WTC11 (cell line): ENCODE data around the gene TSPYL2. TPM values are rescaled to one million over a fixed set of nuclear protein-coding genes. Genes with fewer than 3 reads are reported as not detected.

Source experiments
- ATAC-seq: fragments of 200-7000 bp; cut with Tn5 transposase; 2 replicates; pipeline ENCODE4 v1.10.0; 2021; ENCODE audit warnings: mild to moderate bottlenecking, moderate library complexity
- CTCF ChIA-PET: fragments of 300-600 bp; sonication (Branson Sonifier 250); formaldehyde crosslinking; loops from one replicate; lab custom pipeline; 2021; ENCODE audit warnings: antibody characterized with exemption; lab: Charles Lee
- POLR2A ChIA-PET: fragments of 350-600 bp; sonication (Branson Sonifier 250); formaldehyde crosslinking; loops from one replicate; lab custom pipeline; 2021; ENCODE audit warnings: antibody characterized with exemption; lab: Charles Lee
- DNase-seq: peaks from one replicate; pipeline ENCODE4 v3.0.0; 2021; ENCODE audit warnings: low spot score
- H3K27ac Mint-ChIP-seq: 2 replicates; pipeline ENCODE4 v1.8.0; 2021; ENCODE audit warnings: mixed read lengths
- H3K27me3 Mint-ChIP-seq: 2 replicates; pipeline ENCODE4 v1.8.0; 2021; ENCODE audit warnings: low read depth, mild to moderate bottlenecking, moderate library complexity, mixed read lengths
- H3K36me3 Mint-ChIP-seq: 2 replicates; pipeline ENCODE4 v1.8.0; 2021; ENCODE audit warnings: mixed read lengths
- H3K4me1 Mint-ChIP-seq: 2 replicates; pipeline ENCODE4 v1.8.0; 2022; ENCODE audit warnings: mixed read lengths
- H3K4me3 Mint-ChIP-seq: 2 replicates; pipeline ENCODE4 v1.8.0; 2021; ENCODE audit warnings: mild to moderate bottlenecking, moderate library complexity, mixed read lengths
- H3K9me3 Mint-ChIP-seq: 2 replicates; pipeline ENCODE4 v1.8.0; 2021; ENCODE audit warnings: mixed read lengths
- AFF4 ChIP-seq: sonication (generic); formaldehyde crosslinking; IDR thresholded peaks from 2 replicates; pipeline ENCODE4 v1.8.1; 2023; ENCODE audit warnings: mild to moderate bottlenecking, missing genetic modification reagents, borderline replicate concordance
- CREM ChIP-seq: sonication (generic); formaldehyde crosslinking; IDR thresholded peaks from 2 replicates; pipeline ENCODE4 v1.8.1; 2022; ENCODE audit warnings: mild to moderate bottlenecking, missing genetic modification reagents, moderate library complexity
- FOXP1 ChIP-seq: sonication (generic); formaldehyde crosslinking; IDR thresholded peaks from 2 replicates; pipeline ENCODE4 v1.8.0; 2022; ENCODE audit warnings: missing genetic modification reagents, mild to moderate bottlenecking, moderate library complexity, borderline replicate concordance
- GRHL2 ChIP-seq: fragments of 250-450 bp; sonication (Bioruptor Pico); IDR thresholded peaks from 2 replicates; pipeline ENCODE4 v1.8.0; 2022; ENCODE audit warnings: mild to moderate bottlenecking, moderate library complexity; ENCODE audit not compliant: insufficient replicate concordance, severe bottlenecking
- GTF2I ChIP-seq: fragments of 250-450 bp; sonication (Bioruptor Pico); conservative IDR thresholded peaks from 2 replicates; pipeline ENCODE4 v1.4.0; 2021; ENCODE audit warnings: mild to moderate bottlenecking
- JAZF1 ChIP-seq: fragments of 250-450 bp; sonication (Bioruptor Pico); IDR thresholded peaks from 2 replicates; pipeline ENCODE4 v1.9.0; 2021; ENCODE audit warnings: moderate library complexity, mild to moderate bottlenecking, inconsistent platforms
- MXD4 ChIP-seq: fragments of 250-450 bp; sonication (Bioruptor Pico); IDR thresholded peaks from 2 replicates; pipeline ENCODE4 v1.8.0; 2021; ENCODE audit warnings: mild to moderate bottlenecking, moderate library complexity, borderline replicate concordance
- MYBL2 ChIP-seq: sonication (generic); formaldehyde crosslinking; IDR thresholded peaks from 2 replicates; pipeline ENCODE4 v1.8.1; 2023; ENCODE audit warnings: mild to moderate bottlenecking, moderate library complexity, missing genetic modification reagents
- NFE2L1 ChIP-seq: sonication (generic); formaldehyde crosslinking; IDR thresholded peaks from 2 replicates; pipeline ENCODE4 v1.8.1; 2023; ENCODE audit warnings: missing genetic modification reagents
- NR3C1 ChIP-seq: sonication (generic); formaldehyde crosslinking; conservative IDR thresholded peaks from 2 replicates; pipeline ENCODE4 v1.8.1; 2023; ENCODE audit warnings: low read depth, mild to moderate bottlenecking, missing genetic modification reagents
- OVOL2 ChIP-seq: fragments of 250-450 bp; sonication (Bioruptor Pico); IDR thresholded peaks from 2 replicates; pipeline ENCODE4 v1.9.0; 2021; ENCODE audit warnings: mild to moderate bottlenecking, borderline replicate concordance
- RORB ChIP-seq: fragments of 250-450 bp; sonication (Bioruptor Pico); IDR thresholded peaks from 2 replicates; pipeline ENCODE4 v1.9.0; 2021; ENCODE audit warnings: mild to moderate bottlenecking
- ZNF121 ChIP-seq: sonication (generic); formaldehyde crosslinking; IDR thresholded peaks from 2 replicates; pipeline ENCODE4 v1.8.0; 2023; ENCODE audit warnings: missing genetic modification reagents
- ZNF219 ChIP-seq: sonication (generic); formaldehyde crosslinking; IDR thresholded peaks from 2 replicates; pipeline ENCODE4 v1.8.0; 2023; ENCODE audit warnings: missing genetic modification reagents, mild to moderate bottlenecking, borderline replicate concordance
- ZNF396 ChIP-seq: fragments of 250-450 bp; sonication (Bioruptor Pico); IDR thresholded peaks from 2 replicates; pipeline ENCODE4 v1.8.0; 2021; ENCODE audit warnings: mild to moderate bottlenecking, moderate library complexity, borderline replicate concordance
- total RNA-seq: library from RNA; stranded (reverse); gene quantifications from 3 replicates; pipeline ENCODE4 v1.2.3, GENCODE V29; 2021
- TF ChIP-seq, protein P1 (sequence below): sonication (generic); formaldehyde crosslinking; IDR thresholded peaks from 2 replicates; pipeline ENCODE4 v1.8.1; 2023; ENCODE audit warnings: mild to moderate bottlenecking, missing genetic modification reagents
- TF ChIP-seq, protein P2 (sequence below): fragments of 250-450 bp; sonication (Bioruptor Pico); conservative IDR thresholded peaks from 2 replicates; pipeline ENCODE4 v1.9.0; 2021; ENCODE audit warnings: mild to moderate bottlenecking
- TF ChIP-seq, protein P3 (sequence below): fragments of 200-600 bp; IDR thresholded peaks from 2 replicates; pipeline ENCODE4 v1.8.0; 2022; ENCODE audit warnings: antibody characterized with exemption
- TF ChIP-seq, protein P4 (sequence below): sonication (generic); formaldehyde crosslinking; IDR thresholded peaks from 2 replicates; pipeline ENCODE4 v1.8.0; 2022; ENCODE audit warnings: mild to moderate bottlenecking, missing genetic modification reagents
- TF ChIP-seq, protein P5 (sequence below): sonication (generic); formaldehyde crosslinking; conservative IDR thresholded peaks from 2 replicates; pipeline ENCODE4 v1.8.1; 2023; ENCODE audit warnings: mild to moderate bottlenecking, low read depth, missing genetic modification reagents, moderate library complexity
- TF ChIP-seq, protein P6 (sequence below): sonication (generic); formaldehyde crosslinking; IDR thresholded peaks from 2 replicates; pipeline ENCODE4 v1.8.1; 2023; ENCODE audit warnings: mild to moderate bottlenecking, missing genetic modification reagents, moderate library complexity

The TSPYL2 gene
- total RNA-seq, 1 experiment from 2014 or later, result 14.6 TPM

DNA sequence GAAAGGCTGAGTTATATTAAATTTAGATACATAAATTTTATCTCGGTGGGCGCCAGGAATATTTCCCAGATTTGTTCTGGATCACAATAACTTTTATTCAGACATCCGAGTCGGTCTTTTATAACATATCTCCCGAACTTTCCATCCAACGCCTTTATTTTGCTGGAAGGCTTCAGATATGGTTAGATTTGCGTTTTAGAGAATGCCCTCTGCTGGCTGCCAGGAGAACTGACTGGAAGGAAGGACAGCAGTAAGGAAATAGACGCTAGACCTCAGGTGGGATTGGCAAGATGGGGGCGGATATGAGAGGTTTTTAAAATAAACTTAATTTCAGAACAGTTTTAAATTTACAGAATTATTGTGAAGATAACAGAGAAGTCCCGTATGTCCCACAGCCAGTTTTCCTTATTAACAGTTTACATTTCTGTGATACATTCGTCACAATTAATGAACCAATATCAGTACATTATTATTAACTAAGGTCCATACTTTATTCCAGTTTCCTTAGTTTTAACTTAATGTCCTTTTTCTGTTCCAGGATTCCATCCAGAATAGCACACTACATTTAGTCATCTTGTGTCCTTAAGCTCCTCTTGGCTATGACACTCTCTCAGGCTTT lies 7.2 kb downstream of the TSPYL2 start:
- ChIA-PET POLR2A (no interaction called here), CTCF (interaction anchor here (1.1 to 1.7 kb wide), 3 partner anchors 17 to 94 kb away, joined by 3 to 9 read pairs (median 5); no protein-coding TSS in a partner anchor)
- peaks cover 5% of the 10 kb centered on the region for H3K4me1 Mint-ChIP-seq
- no peak for ATAC-seq
- DNase-seq, result peak; percentile 30
- H3K27ac Mint-ChIP-seq, result no peak overlapping the region
- no peaks in the 10 kb centered on the region for H3K9me3 Mint-ChIP-seq
- peak overlapping the region; percentile 93 for H3K4me3 Mint-ChIP-seq
- H3K27me3 Mint-ChIP-seq, result no peaks in the 10 kb centered on the region; the same call in 1 of the 2 replicates
- TF ChIP-seq JAZF1 (CRISPR knock-in tag), result no peak
- TF ChIP-seq, protein P1, sequence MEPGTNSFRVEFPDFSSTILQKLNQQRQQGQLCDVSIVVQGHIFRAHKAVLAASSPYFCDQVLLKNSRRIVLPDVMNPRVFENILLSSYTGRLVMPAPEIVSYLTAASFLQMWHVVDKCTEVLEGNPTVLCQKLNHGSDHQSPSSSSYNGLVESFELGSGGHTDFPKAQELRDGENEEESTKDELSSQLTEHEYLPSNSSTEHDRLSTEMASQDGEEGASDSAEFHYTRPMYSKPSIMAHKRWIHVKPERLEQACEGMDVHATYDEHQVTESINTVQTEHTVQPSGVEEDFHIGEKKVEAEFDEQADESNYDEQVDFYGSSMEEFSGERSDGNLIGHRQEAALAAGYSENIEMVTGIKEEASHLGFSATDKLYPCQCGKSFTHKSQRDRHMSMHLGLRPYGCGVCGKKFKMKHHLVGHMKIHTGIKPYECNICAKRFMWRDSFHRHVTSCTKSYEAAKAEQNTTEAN (CRISPR knock-in tag), result no peak
- TF ChIP-seq CREM (CRISPR knock-in tag), result no peak
- no peak for TF ChIP-seq GTF2I (CRISPR knock-in tag)
- no peak for TF ChIP-seq NFE2L1 (CRISPR knock-in tag)
- TF ChIP-seq, protein P2, sequence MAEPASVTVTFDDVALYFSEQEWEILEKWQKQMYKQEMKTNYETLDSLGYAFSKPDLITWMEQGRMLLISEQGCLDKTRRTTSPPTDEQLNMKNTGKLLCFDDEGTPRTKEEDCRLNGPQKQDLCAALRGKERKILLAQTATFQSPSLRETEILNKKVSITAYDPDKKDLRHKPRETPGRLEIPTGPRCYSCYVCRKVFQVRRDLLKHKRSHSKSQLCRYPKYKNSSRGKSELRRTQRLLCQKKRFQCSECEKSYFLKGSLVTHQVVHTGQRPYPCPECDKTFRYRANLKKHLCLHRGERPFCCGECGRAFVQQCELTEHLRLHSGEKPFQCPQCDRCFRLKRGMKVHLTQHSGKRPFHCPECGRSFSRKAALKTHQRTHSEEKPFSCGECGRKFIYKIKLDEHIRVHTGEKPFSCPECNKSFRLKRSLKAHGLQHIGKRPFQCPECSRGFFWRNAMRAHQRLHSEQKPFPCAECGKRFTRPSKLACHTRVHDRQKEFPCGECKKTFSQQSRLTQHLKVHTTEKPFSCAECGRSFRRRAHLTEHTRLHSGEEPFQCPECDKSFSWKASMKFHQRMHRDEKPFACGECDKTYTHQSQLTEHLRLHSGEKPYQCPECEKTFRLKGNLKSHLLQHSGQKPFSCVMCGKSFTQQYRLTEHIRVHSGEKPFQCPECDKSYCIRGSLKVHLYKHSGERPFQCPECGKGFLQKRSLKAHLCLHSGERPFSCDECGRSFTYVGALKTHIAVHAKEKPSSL (CRISPR knock-in tag), result no peak
- TF ChIP-seq, protein P3, sequence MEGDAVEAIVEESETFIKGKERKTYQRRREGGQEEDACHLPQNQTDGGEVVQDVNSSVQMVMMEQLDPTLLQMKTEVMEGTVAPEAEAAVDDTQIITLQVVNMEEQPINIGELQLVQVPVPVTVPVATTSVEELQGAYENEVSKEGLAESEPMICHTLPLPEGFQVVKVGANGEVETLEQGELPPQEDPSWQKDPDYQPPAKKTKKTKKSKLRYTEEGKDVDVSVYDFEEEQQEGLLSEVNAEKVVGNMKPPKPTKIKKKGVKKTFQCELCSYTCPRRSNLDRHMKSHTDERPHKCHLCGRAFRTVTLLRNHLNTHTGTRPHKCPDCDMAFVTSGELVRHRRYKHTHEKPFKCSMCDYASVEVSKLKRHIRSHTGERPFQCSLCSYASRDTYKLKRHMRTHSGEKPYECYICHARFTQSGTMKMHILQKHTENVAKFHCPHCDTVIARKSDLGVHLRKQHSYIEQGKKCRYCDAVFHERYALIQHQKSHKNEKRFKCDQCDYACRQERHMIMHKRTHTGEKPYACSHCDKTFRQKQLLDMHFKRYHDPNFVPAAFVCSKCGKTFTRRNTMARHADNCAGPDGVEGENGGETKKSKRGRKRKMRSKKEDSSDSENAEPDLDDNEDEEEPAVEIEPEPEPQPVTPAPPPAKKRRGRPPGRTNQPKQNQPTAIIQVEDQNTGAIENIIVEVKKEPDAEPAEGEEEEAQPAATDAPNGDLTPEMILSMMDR, result peak; percentile 27; the same call in 1 of the 2 replicates
- TF ChIP-seq MXD4 (CRISPR knock-in tag), result no peak
- no peak for TF ChIP-seq RORB (CRISPR knock-in tag)
- TF ChIP-seq, all 79 proteins: peak for 1
- H3K36me3 Mint-ChIP-seq, result peaks cover 20% of the 10 kb centered on the region

GRCh38 chrX:53089925-53090324 lies 7.8 kb downstream of the TSPYL2 start:
- peaks cover 14% of the 10 kb centered on the region for H3K36me3 Mint-ChIP-seq
- no peaks in the 10 kb centered on the region; the same call in 1 of the 2 replicates for H3K27me3 Mint-ChIP-seq
- ChIA-PET CTCF (interaction anchor here (1.7 kb wide), 1 partner anchor 17 kb away, joined by 9 read pairs; no protein-coding TSS in a partner anchor), POLR2A (no interaction called here)
- H3K4me1 Mint-ChIP-seq, result peaks cover 10% of the 10 kb centered on the region
- ATAC-seq (no peak), DNase-seq (no peak)
- no peak overlapping the region for H3K4me3 Mint-ChIP-seq
- H3K9me3 Mint-ChIP-seq, result no peaks in the 10 kb centered on the region
- no peak overlapping the region for H3K27ac Mint-ChIP-seq
- no peak for TF ChIP-seq OVOL2 (CRISPR knock-in tag)
- no peak for TF ChIP-seq FOXP1 (CRISPR knock-in tag)
- no peak for TF ChIP-seq NR3C1 (CRISPR knock-in tag)
- no peak for TF ChIP-seq ZNF219
- no peak for TF ChIP-seq ZNF396
- TF ChIP-seq AFF4 (CRISPR knock-in tag), result no peak
- TF ChIP-seq, protein P4, sequence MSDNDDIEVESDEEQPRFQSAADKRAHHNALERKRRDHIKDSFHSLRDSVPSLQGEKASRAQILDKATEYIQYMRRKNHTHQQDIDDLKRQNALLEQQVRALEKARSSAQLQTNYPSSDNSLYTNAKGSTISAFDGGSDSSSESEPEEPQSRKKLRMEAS (CRISPR knock-in tag), result no peak
- TF ChIP-seq MYBL2 (CRISPR knock-in tag), result no peak
- TF ChIP-seq RORB (CRISPR knock-in tag), result no peak
- TF ChIP-seq, protein P5, sequence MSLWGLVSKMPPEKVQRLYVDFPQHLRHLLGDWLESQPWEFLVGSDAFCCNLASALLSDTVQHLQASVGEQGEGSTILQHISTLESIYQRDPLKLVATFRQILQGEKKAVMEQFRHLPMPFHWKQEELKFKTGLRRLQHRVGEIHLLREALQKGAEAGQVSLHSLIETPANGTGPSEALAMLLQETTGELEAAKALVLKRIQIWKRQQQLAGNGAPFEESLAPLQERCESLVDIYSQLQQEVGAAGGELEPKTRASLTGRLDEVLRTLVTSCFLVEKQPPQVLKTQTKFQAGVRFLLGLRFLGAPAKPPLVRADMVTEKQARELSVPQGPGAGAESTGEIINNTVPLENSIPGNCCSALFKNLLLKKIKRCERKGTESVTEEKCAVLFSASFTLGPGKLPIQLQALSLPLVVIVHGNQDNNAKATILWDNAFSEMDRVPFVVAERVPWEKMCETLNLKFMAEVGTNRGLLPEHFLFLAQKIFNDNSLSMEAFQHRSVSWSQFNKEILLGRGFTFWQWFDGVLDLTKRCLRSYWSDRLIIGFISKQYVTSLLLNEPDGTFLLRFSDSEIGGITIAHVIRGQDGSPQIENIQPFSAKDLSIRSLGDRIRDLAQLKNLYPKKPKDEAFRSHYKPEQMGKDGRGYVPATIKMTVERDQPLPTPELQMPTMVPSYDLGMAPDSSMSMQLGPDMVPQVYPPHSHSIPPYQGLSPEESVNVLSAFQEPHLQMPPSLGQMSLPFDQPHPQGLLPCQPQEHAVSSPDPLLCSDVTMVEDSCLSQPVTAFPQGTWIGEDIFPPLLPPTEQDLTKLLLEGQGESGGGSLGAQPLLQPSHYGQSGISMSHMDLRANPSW (CRISPR knock-in tag), result no peak
- TF ChIP-seq ZNF121, result no peak
- no peak for TF ChIP-seq JAZF1 (CRISPR knock-in tag)
- no peak for TF ChIP-seq GRHL2 (CRISPR knock-in tag)
- TF ChIP-seq NFE2L1 (CRISPR knock-in tag), result no peak
- TF ChIP-seq, protein P6, sequence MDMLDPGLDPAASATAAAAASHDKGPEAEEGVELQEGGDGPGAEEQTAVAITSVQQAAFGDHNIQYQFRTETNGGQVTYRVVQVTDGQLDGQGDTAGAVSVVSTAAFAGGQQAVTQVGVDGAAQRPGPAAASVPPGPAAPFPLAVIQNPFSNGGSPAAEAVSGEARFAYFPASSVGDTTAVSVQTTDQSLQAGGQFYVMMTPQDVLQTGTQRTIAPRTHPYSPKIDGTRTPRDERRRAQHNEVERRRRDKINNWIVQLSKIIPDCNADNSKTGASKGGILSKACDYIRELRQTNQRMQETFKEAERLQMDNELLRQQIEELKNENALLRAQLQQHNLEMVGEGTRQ (CRISPR knock-in tag), result no peak
